GM21423 (cell line): ENCODE results near the gene FCHSD1.
"Not testable (repeated sequence)": the region's sequence is repeated elsewhere in the genome, so short reads cannot be mapped to it uniquely, and the experiment has no call there.

Experiments
- ATAC-seq: cut with Tn5 transposase; IDR thresholded peaks from one replicate; pipeline ENCODE4 v1.9.1; 2021; ENCODE audit warnings: mild to moderate bottlenecking, moderate library complexity; ENCODE audit not compliant: unreplicated experiment

The FCHSD1 gene

GRCh38 chr5:141618030-141618803 lies 33.0 kb downstream of the FCHSD1 start:
- peak; percentile 19 for ATAC-seq

GRCh38 chr5:141617682-141618029 lies 33.6 kb downstream of the FCHSD1 start:
- no peak for ATAC-seq

DNA sequence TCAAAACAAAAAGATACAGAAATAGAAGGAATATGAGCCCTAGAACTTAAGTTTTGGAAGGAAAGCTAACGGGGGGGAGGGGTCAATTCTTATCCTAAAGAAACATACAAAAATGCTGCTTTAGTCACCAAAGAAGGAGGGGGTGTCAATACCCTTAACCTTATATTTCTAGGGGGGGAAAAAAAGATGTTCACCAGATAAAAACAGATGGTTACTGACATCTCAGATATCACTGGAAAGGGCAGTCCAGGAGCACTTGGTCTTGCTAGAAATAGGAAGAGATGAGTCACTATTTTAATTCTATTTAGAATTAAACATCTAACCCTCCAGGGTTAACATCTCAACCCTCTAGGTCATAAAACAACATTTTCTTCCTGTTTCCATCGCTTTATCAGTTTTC lies 34.1 kb downstream of the FCHSD1 start:
- ATAC-seq = no peak

DNA sequence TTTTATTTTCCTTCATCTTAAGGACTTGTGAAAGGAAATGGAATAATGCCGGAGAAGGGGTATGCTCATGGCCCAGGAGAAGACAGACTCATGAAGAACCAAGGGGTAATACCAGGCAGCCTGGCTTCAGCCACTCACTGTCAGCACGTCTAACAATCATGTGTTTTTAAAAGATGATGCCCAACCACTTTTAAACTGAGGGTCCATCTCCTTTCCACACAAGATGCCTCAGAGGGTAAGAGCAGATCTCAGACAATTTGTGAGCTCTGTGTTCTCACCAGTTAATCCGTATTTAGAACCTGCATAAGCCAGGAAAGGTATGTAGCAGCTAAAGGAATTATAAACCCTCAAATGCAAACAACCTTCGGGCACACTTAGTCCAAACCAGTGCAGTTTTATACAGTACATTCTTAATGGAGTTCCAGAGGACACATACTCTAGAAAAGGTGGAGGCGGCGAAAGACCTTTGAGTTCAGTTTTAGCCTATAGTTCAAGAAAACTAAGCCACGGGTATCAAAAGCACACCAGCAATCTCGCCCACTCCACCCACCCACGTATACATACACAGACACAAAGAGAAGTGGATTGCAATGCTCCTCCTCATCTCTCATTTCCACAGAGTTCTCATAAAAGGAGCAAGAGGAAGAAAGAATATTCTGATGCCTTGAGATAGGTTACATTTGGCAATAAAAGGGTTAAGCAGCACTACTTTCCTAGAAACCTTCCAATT lies 35.1 kb downstream of the FCHSD1 start:
- ATAC-seq = no peak

DNA sequence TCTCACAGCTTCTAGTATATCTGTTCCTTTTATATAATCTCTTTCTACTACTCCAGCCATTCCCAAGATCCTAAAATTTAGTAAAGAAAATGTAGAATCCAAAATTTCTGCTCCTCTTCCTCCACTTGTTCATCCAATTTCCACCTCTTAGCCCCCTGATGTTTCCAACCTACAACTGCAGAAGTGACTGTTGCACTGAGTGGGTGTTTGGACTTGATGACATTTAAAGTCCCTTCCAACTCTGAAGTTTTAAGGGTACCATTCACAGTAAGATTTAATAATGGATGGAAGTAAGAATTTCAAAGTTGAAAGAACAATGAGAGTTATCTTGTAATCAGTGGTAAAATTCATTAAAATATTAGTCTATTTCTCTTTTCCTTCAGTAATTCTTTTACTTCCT lies 37.9 kb downstream of the FCHSD1 start:
- no peak for ATAC-seq

DNA sequence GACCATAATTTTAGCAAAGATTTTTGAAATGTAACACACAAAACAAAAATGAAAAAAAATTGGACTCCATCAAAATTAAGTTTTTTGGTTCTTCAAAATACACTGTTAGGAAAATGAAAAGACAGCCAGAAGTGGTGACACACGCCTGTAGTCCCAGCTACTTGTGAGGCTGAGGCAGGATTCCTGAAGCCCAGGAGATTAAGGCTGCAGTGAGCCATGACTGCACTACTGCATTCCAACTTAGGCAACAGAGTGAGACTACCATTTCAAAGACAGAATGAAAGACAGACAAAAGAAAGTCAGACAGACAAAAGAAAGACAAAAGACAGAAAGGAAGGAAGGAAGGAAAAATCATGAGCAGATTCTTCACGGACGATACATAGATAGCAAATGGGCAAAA lies 39.9 kb downstream of the FCHSD1 start:
- ATAC-seq = no peak

- not testable (repeated sequence) for ATAC-seq
Measured at GRCh38 chr5:141609921-141610320, 41.3 kb downstream of the FCHSD1 start.

- no peak for ATAC-seq
Measured at GRCh38 chr5:141609044-141609443, 42.2 kb downstream of the FCHSD1 start.

- no peak for ATAC-seq
Measured at GRCh38 chr5:141608557-141608956, 42.7 kb downstream of the FCHSD1 start.

GRCh38 chr5:141608046-141608445 lies 43.2 kb downstream of the FCHSD1 start:
- ATAC-seq = no peak

- ATAC-seq = peak; percentile 93
Measured at GRCh38 chr5:141605523-141606277, 45.5 kb downstream of the FCHSD1 start.

DNA sequence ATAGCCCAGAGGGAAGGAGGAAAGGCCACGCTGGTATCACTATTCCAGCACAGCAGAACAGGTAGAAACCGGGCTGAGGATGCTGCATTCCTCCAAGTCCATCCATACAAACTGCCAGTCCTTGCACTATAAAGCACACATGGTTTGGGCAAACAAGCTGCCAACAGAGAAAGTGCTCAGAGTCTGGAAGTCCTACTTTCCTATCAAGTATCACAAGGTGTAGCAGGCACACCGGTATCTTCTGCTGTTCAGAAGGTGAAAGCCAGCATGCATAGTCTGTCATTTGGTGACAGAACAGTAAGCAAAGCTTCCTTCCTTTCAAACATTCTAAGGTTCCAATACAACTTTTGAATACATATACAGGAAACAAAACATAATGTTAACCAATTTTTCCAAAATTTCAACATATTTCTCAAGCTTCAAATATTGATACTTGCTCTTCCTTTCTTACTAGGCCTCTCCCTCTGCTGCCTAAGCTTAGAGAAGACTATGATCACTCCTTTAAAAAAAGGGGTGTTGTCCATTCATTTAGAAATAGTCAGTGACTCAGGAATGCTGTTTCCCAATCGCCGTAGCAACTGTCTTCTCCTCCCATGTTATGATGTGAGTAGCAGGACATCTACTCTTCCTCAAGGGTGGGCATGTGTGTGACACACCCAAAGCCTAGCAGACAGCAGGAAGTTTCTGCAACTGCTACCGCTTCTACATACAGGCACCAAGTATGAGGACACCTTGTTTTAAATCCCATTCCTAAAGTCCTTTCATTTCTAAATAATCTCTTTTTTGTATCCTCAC lies 47.1 kb downstream of the FCHSD1 start:
- no peak for ATAC-seq

DNA sequence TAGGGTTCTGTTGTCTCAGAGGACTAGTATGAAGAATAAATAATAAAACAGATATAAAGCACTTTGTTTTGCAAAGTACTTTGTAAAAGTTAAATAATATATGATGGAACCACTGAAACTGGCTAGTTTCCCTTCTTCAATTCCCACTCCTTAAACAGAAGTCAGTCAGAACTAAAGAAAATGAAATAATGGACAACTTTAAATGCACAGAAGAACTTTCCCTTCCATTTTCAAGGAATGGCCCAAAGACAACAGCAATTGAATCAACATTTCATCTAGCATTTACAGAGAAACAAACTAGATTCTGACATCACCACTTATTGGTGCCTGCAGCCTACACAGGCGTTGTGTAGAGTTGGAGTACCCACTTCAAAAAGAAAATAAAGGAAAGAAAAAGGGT lies 48.6 kb downstream of the FCHSD1 start:
- no peak for ATAC-seq

DNA sequence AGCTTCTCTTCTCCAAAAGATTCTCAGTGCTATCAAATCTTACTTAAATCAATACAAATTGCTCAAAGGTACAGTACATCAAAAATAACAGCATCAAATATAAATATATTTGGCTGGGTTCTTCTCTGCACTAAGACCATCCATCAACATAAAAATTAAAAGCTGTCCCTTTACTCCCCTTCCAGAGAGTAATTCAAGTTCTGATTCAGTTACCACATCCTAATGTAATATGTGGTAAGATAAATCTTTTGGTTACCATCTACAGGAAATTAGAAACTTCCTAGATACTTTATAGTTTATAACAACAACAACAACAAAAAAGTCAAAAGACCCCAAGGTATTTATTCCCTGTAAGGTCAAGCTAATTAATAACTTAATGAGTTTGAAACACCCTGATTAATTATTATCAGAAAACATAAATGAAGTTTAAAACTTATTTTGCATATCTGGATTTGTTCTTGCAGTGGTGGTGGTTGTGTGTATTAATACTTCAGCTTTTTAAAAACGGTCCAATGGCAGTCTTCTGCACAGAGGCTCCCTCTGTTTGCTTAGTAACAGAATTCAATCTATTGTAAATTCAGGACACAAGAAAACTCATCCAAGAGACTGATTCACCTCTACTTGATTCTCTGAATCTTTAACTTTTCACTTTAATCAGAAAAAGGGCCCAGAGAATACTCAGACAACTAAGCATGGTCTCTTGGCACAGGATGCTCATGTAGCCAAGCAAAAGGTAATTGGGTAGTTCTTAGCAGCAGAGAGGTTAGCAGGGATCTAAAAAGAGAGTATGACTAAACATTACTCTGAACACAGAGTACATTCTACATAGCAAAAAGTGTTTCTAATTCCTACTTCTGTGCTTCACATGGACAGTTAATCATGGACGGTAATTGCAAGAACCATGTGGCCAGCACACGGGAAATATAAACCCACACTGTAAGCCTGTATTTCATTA lies 52.5 kb downstream of the FCHSD1 start:
- ATAC-seq = peak; percentile 47

DNA sequence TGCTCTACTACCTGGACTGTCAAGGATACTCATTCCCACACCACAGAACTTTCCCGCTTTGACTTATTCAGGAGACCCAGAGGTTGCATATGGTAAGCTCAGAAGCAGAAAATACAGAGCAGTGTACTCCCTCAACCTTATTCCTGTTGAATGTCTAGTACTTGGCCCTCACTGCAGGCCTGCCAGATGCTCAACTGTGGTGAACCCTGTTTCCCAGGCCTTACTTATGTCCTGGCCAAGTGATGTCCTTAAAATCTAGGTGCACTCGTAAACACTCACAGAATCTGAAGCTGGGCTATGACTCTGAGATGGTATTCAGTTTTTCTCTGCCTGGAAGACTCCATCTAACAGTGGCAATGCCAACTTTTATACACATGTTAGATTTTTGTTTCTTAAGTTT lies 53.4 kb downstream of the FCHSD1 start:
- peak; percentile 9 for ATAC-seq

DNA sequence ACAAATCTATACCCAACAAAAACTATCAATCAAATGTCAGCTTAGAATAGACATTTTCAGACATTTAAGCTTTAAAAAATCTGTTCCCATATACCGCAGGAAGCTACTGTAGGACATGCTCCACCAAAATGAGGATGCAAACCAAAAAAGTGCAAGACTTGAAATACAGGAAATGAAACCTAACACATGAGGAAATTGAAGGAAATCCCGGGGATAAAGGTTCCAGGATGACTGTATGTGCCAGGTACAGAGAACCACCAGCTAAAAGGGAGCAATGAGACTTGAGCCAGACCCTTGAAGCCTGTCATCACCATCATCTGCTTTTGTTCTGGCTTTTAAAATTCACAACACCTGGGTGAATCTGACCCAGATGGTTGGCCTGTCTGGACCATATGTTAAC lies 53.8 kb downstream of the FCHSD1 start:
- ATAC-seq = peak; percentile 36

DNA sequence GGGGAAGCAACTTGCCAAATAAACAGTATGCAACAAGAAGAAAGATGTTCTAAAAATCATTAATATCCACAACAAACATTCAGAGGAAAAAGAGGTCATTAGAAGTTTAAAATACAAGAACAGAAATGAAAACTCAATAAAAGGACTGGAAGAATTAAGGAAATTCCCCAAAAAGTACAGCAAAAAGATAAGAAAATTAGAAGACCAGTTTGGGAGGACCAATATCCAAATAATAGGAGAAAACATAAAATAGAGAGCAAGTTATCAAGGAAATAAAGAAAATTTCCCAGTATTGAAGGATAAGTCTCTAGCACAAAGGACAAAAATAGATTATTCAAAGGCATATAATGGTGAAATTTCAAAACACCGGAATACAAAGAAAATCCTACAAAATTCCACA lies 54.4 kb downstream of the FCHSD1 start:
- ATAC-seq = no peak

GRCh38 chr5:141590127-141590526 lies 61.1 kb downstream of the FCHSD1 start:
- no peak for ATAC-seq
